ENCODE results near the gene MPRIP.

MPRIP gene

GRCh38 chr17:17225901-17226300 lies 183.6 kb downstream of the MPRIP start:
- no peak for DNase-seq

GRCh38 chr17:17226451-17227265 lies 184.4 kb downstream of the MPRIP start:
- DNase-seq = no peak

GRCh38 chr17:17227608-17228520 lies 185.6 kb downstream of the MPRIP start:
- no peak for DNase-seq

GRCh38 chr17:17228521-17229279 lies 186.4 kb downstream of the MPRIP start:
- no peak for DNase-seq

GRCh38 chr17:17229416-17230384 lies 187.4 kb downstream of the MPRIP start:
- no peak for DNase-seq

- DNase-seq = no peak
Measured at GRCh38 chr17:17231621-17232302, 189.5 kb downstream of the MPRIP start.

GRCh38 chr17:17232303-17232621 lies 190.0 kb downstream of the MPRIP start:
- DNase-seq = no peak

GRCh38 chr17:17235212-17236174 lies 193.2 kb downstream of the MPRIP start:
- no peak for DNase-seq

- no peak for DNase-seq
Measured at GRCh38 chr17:17236295-17237025, 194.2 kb downstream of the MPRIP start.

- peak; percentile 93 for DNase-seq
Measured at GRCh38 chr17:17237026-17237799, 195.0 kb downstream of the MPRIP start, which contains the start of gene FLCN. Gene FLCN, minus strand, starts transcription at chr17:17237168. Its CDS starts 9,031 bp downstream, at chr17:17228137.

GRCh38 chr17:17239832-17240231 lies 197.6 kb downstream of the MPRIP start:
- no peak for DNase-seq

- no peak for DNase-seq
Measured at GRCh38 chr17:17241656-17242055, 199.4 kb downstream of the MPRIP start.

GRCh38 chr17:17242246-17242645 lies 200.0 kb downstream of the MPRIP start:
- no peak for DNase-seq
